Spleen (tissue), 11 donors: Measurements from ENCODE around the gene NSUN5. TPM values are rescaled to one million over a fixed set of nuclear protein-coding genes. Genes with fewer than 3 reads are reported as not detected.
"Not testable (repeated sequence)": the region's sequence is repeated elsewhere in the genome, so short reads cannot be mapped to it uniquely, and the experiment has no call there.

ENCODE experiments used
- DNase-seq: peaks from one replicate; pipeline ENCODE4 v3.0.0-alpha.2; 2020
- H3K27ac ChIP-seq, 8 donors: fragments of 200-600 bp; sonication (generic) in 7 of 8; 1 replicate in 4 of 8; 2 replicates in 4 of 8; pipeline versions ENCODE4 v1.5.0 to v1.8.0; 2016 to 2021; ENCODE audit warnings: inconsistent platforms in 4 of 8, mild to moderate bottlenecking in 4 of 8, moderate library complexity in 1 of 8
- H3K27me3 ChIP-seq, 7 donors: fragments of 200-600 bp; sonication (generic) in 6 of 7; replicated peaks in 1 of 7; 1 replicate in 4 of 7; 2 replicates in 3 of 7; pipeline versions ENCODE4 v1.5.0 to v1.8.0; 2016 to 2021; ENCODE audit warnings: inconsistent platforms in 3 of 7, mild to moderate bottlenecking in 1 of 7
- H3K36me3 ChIP-seq, 6 donors: fragments of 200-600 bp; sonication (generic) in 5 of 6; 1 replicate in 4 of 6; 2 replicates in 2 of 6; pipeline versions ENCODE4 v1.5.0 to v1.8.0; 2016 to 2021; ENCODE audit warnings: inconsistent platforms in 2 of 6
- H3K4me1 ChIP-seq, 6 donors: fragments of 200-600 bp; sonication (generic) in 5 of 6; 1 replicate in 3 of 6; 2 replicates in 3 of 6; pipeline versions ENCODE4 v1.5.0 to v1.8.0; 2016 to 2021; ENCODE audit warnings: inconsistent platforms in 3 of 6
- H3K4me3 ChIP-seq, 8 donors: fragments of 200-600 bp; sonication (generic) in 7 of 8; 1 replicate in 4 of 8; 2 replicates in 4 of 8; pipeline versions ENCODE4 v1.5.0 to v1.8.0; 2016 to 2021; ENCODE audit warnings: inconsistent platforms in 4 of 8, mild to moderate bottlenecking in 4 of 8, moderate library complexity in 2 of 8
- H3K9me3 ChIP-seq, 8 donors: fragments of 200-600 bp; sonication (generic) in 7 of 8; 1 replicate in 4 of 8; 2 replicates in 4 of 8; pipeline versions ENCODE4 v1.5.0 to v1.8.0; 2016 to 2021; ENCODE audit warnings: inconsistent platforms in 4 of 8
- CTCF ChIP-seq, 11 experiments: fragments of 200-600 bp in 7 of 11; fragments of 450-650 bp in 4 of 11; sonication (generic) in 4 of 11; IDR thresholded peaks in 8 of 11; conservative IDR thresholded peaks in 3 of 11; 1 replicate in 7 of 11; 2 replicates in 4 of 11; pipeline versions ENCODE4 v1.4.0 to v1.8.0; 2016 to 2021; ENCODE audit warnings: antibody characterized with exemption in 11 of 11, inconsistent platforms in 4 of 11, mild to moderate bottlenecking in 1 of 11
- POLR2A ChIP-seq, 3 donors: fragments of 450-650 bp; IDR thresholded peaks; one replicate each; pipeline ENCODE4 v1.5.1; 2017; ENCODE audit warnings: antibody characterized with exemption in 3 of 3, mild to moderate bottlenecking in 1 of 3
- POLR2AphosphoS5 ChIP-seq, 3 donors: sonication (generic); formaldehyde crosslinking; IDR thresholded peaks; one replicate each; pipeline ENCODE4 v1.5.1; 2017; ENCODE audit warnings: antibody characterized with exemption in 3 of 3
- WGBS, 5 donors: extraction: QIAGEN DNeasy Blood & Tissue Kit in 3 of 5; methylation state at CpG; one replicate each; pipeline versions ENCODE4 v1.1.5 to v1.1.7; 2013 to 2018; 5-methylcytosine and 5-hydroxymethylcytosine counted together
- intact Hi-C: fragments of 100-400 bp; cut with DNase I; formaldehyde crosslinking; loops from one replicate; pipeline ENCODE4 v1.15.0; 2023; ENCODE audit warnings: low total_unique reads
- polyA plus RNA-seq, 3 donors: library from polyadenylated mRNA; stranded (reverse); fragments of 200-250 nt; gene quantifications; one replicate each; pipeline ENCODE4 v1.2.1, GENCODE V29; 2013
- total RNA-seq, 7 donors: library from RNA; depleted of rRNA in 3 of 7; stranded (reverse); fragments of >200 nt in 3 of 7; fragmentation: NEBNext Ultra II Directional in 4 of 7; extraction: Animal tissue kit (Norgen Biotek cat#: 25700) in 4 of 7; gene quantifications; one replicate each; pipeline versions ENCODE4 v1.1.0 to v1.2.1, GENCODE V29; 2016 to 2021
- donor health status: healthy with polysubstance abuse.
- donor health status: DM: no; HTN: no; CAD: no; lungs with moderate emphysema.
- donor health status: DM: no; HTN: no; CAD: no.
- donor health status: Bipolar disorder and iron deficiency.
- donor health status: healthy.
- donor health status: DM: no; HTN: no; CAD: no.
- donor health status: DM: yes; HTN: yes; CAD: no.

Gene NSUN5
- total and polyA plus RNA-seq, 10 donors: 23.6 to 43.1 (median 30.6) TPM

DNA sequence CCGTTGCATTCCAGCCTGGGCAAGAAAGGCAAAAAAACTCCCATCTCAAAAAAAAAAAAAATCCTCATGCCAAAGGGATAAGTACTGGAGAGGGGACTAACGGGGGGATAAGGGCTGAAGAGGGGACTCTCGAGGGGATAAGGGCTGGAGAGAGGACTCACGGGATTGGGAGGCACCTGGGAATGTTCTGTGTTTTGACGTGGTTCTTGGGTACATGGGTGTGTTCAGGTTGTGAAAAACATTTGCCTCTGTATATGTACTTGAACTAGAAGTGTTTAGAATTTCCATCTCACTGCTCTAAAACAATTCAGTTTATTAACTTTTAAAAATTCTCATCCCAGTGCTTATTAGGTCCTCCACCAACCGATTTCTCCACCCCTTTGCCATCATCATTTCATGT is 23.8 kb upstream of the NSUN5 start:
- H3K36me3 ChIP-seq: no peaks in the 10 kb centered on the region
- no peak overlapping the region for H3K4me3 ChIP-seq
- H3K9me3 ChIP-seq: no peaks in the 10 kb centered on the region
- peaks cover 0 to 10% (median 4%) of the 10 kb centered on the region in 6 donors for H3K4me1 ChIP-seq
- no peak overlapping the region for H3K27ac ChIP-seq
- peak; percentile 9 for DNase-seq
- intact Hi-C loops: loop anchor here (10.0 kb wide), 1 partner anchor 102 kb away; the partner anchor contains the start of gene FZD9
- TF ChIP-seq POLR2AphosphoS5 (IDR thresholded peaks at IDR 0.05): no peak
- TF ChIP-seq POLR2A (IDR thresholded peaks at IDR 0.05): no peak
- no peak for TF ChIP-seq CTCF (IDR thresholded peaks at IDR 0.05 in 8 of 11, conservative IDR thresholded peaks at IDR 0.05 in 3 of 11)
- 73 to 85% (median 81%) methylated on average over 6 of the region's 6 CpGs for WGBS, 5 donors
- no peaks in the 10 kb centered on the region for H3K27me3 ChIP-seq

DNA sequence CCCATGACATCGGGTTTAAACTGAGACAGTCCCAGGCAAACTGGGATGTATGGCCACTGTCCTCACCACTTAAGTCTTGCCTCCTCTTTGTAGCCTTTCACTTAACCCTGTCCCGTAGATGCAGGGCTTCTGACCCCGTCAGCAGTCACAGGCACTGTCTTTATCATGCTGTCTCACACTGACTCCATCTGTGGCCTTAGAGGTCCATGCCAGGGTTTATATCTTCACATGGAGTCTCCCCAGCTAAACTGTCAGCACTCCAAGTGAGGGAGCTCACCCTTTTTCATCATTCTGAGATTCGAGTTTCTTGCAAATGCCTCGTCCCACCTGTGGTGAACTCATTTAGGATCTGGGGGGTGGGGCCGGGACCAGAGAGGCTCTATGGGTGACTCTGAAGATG is 22.1 kb upstream of the NSUN5 start:
- no peak for TF ChIP-seq POLR2AphosphoS5 (IDR thresholded peaks at IDR 0.05)
- TF ChIP-seq POLR2A (IDR thresholded peaks at IDR 0.05): no peak
- no peak for TF ChIP-seq CTCF (IDR thresholded peaks at IDR 0.05 in 8 of 11, conservative IDR thresholded peaks at IDR 0.05 in 3 of 11)
- intact Hi-C loops: loop anchor here (10.0 kb wide), 1 partner anchor 104 kb away; the partner anchor contains the start of gene FZD9
- Histone ChIP-seq H3K27me3 (no peaks in the 10 kb centered on the region), H3K27ac (peak overlapping the region in 4 of 8 donors; percentile 57 to 76 (median 65)), H3K36me3 (no peaks in the 10 kb centered on the region), H3K4me1 (peaks cover 0 to 10% (median 4%) of the 10 kb centered on the region in 6 donors), H3K4me3 (no peak overlapping the region), H3K9me3 (no peaks in the 10 kb centered on the region)
- 75 to 86% (median 84%) methylated on average over 6 of the region's 6 CpGs for WGBS, 5 donors
- DNase-seq: no peak

DNA sequence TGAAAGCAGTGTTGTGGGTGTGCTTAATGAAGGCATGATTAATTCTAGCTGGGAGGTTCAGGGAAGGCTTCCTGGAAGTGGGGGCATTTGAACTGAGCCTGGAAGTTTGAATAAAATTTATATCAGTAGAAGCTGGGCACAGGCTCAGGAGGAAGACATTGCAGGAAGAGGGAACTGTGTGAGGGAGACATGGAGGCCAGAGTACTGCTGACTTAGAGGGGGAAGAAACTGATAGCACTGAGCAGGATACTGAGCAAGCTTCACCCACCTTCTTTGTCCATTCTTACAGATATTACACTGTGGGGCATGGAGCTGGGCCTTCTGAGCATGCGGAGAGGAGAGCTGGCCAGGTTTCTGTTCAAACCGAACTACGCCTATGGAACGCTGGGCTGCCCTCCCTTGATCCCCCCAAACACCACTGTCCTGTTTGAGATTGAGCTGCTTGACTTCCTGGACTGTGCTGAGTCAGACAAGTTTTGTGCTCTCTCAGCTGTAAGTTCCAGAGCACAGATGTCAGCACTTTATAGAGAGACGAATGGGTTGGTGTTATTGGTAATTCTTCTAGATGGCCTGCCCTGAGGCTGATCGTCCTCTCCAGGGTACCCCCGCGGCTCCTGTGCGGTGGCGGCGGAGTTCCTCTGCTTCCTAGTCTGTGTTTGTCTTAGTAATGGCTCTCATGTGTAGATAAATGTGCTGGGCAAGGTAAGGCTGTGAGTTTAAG is 21.4 kb upstream of the NSUN5 start:
- H3K4me3 ChIP-seq: no peak overlapping the region
- H3K4me1 ChIP-seq: peaks cover 0 to 10% (median 4%) of the 10 kb centered on the region in 6 donors
- peak in 2 of 3 donors; percentile 28 to 71 for TF ChIP-seq POLR2AphosphoS5 (IDR thresholded peaks at IDR 0.05)
- TF ChIP-seq CTCF (IDR thresholded peaks at IDR 0.05 in 8 of 11, conservative IDR thresholded peaks at IDR 0.05 in 3 of 11): no peak
- H3K27me3 ChIP-seq: no peaks in the 10 kb centered on the region
- no peaks in the 10 kb centered on the region for H3K36me3 ChIP-seq
- no peak for DNase-seq
- H3K9me3 ChIP-seq: no peaks in the 10 kb centered on the region
- H3K27ac ChIP-seq: peak overlapping the region in 4 of 8 donors; percentile 57 to 76 (median 65)
- WGBS, 5 donors: 39 to 59% (median 45%) methylated on average over 10 to 11 of the region's 11 CpGs
- intact Hi-C loops: loop anchor here (10.0 kb wide), 1 partner anchor 105 kb away; the partner anchor contains the start of gene FZD9

DNA sequence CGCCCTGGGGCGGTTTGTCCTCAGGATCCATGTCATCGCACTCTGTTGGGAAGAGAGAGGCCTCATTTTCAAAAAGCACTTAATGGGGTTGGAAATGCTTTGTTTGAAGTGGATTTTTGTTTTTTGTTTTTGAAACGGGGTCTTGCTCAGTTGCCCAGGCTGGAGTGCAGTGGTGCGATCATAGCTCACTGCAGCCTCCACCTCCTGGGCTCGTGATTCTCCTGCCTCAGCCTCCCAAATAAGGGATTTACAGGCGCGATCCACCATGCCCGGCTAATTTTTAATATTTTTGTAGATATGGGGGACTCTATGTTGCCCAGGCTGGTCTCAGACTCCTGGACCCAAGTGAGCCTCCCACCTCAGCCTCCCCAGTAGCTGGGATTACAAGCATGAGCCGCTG is 20.1 kb upstream of the NSUN5 start:
- Histone ChIP-seq H3K27ac (no peak overlapping the region), H3K4me3 (no peak overlapping the region), H3K36me3 (no peaks in the 10 kb centered on the region), H3K9me3 (no peaks in the 10 kb centered on the region), H3K27me3 (no peaks in the 10 kb centered on the region), H3K4me1 (peaks cover 0 to 21% (median 14%) of the 10 kb centered on the region in 6 donors)
- no peak for TF ChIP-seq CTCF (IDR thresholded peaks at IDR 0.05 in 8 of 11, conservative IDR thresholded peaks at IDR 0.05 in 3 of 11)
- no peak for TF ChIP-seq POLR2AphosphoS5 (IDR thresholded peaks at IDR 0.05)
- no peak for TF ChIP-seq POLR2A (IDR thresholded peaks at IDR 0.05)
- 94 to 97% (median 96%) methylated on average over 10 of the region's 10 CpGs for WGBS, 5 donors
- DNase-seq: no peak
- intact Hi-C loops: no loop called here

GRCh38 chr7:73327922-73328321 is 19.3 kb upstream of the NSUN5 start, which contains the start of the genes FKBP6 and TRIM50:
FKBP6 (plus strand) TSS chr7:73328161; CDS start chr7:73328429, 268 bp downstream.
TRIM50 (minus strand) TSS chr7:73328082; CDS start chr7:73324787, 3,295 bp downstream.
- H3K4me1 ChIP-seq: peaks cover 0 to 24% (median 16%) of the 10 kb centered on the region in 6 donors
- H3K36me3 ChIP-seq, H3K9me3 ChIP-seq, H3K27ac ChIP-seq, H3K4me3 ChIP-seq, intact Hi-C loops, DNase-seq, H3K27me3 ChIP-seq: not testable (repeated sequence)
- WGBS, 5 donors: 95 to 99% (median 96%) methylated on average over 39 to 43 of the region's 43 CpGs

GRCh38 chr7:73327449-73327848 is 18.8 kb upstream of the NSUN5 start:
- H3K36me3 ChIP-seq, H3K27me3 ChIP-seq, intact Hi-C loops, H3K4me3 ChIP-seq, DNase-seq, H3K27ac ChIP-seq, H3K9me3 ChIP-seq: not testable (repeated sequence)
- 85 to 100% (median 89%) methylated on average over 7 to 12 of the region's 13 CpGs for WGBS, 5 donors
- peaks cover 0 to 24% (median 16%) of the 10 kb centered on the region in 6 donors for H3K4me1 ChIP-seq
